Eye (tissue), 1 donor: ENCODE measurements around the gene CUEDC1.

ENCODE experiments used
- DNase-seq: peaks from one replicate; pipeline ENCODE4 v3.0.0-alpha.2; 2015

Gene CUEDC1

GRCh38 chr17:57874434-57875289 is 80.5 kb downstream of the CUEDC1 start:
- DNase-seq = peak; percentile 95

- no peak for DNase-seq
Measured at GRCh38 chr17:57874058-57874419, 81.2 kb downstream of the CUEDC1 start.

DNA sequence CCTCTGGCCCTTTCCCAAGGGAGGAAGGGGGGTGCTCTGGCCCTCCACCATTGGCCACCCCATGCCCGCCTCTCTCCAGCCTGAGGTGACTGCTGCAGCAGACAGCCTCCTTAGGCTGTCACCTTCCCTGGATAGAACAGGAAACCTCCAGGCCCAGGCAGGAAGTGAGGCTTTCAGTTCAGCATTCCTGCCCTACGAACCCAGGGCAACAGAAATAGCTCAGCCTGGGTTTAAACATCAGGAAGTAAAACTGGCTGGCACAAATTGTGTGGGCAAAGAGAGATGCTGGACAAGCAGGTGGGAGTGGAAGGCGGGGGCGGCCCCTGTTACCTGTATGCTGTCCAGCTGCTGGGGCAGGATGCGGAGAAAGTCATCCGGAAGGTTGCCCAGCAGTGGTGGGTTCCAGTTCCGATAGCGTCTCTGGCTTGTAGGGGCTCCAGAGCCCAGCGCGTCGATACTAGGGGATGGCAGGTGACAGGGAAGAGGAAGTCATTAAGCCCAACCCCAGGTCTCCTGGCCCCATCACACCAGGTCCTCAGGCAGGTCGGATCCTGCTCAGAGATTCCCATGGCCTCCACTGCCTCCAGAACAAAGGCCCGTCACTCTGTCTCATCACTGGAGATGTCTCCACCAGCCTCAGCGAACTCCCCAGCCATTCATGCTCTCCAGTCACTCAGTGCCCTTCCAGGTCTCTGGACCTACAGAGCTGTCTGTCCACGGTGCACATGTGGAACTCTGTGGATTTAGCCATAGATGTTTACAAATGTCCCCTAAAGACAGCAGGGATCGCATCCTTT is 81.8 kb downstream of the CUEDC1 start:
- no peak for DNase-seq

GRCh38 chr17:57872536-57872935 is 82.7 kb downstream of the CUEDC1 start:
- DNase-seq = no peak

DNA sequence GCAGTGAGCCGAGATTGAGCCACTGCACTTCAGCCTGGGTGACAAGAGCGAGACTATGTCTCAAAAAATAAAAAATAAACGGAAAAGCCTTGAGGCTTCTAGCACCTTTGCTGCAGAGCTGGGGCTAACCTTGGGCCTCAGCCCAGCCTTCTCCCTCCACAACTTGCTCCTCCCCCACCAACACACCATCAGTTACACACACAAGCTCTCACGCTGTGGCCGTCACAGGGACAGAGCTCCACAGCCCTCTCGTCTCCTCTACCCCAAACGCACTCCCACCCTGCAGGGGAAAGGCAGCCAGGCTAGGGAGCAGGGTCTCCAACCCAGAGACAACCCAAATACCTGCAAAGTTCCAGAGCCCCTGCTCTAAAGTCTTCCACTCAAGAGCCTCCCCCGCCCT is 83.3 kb downstream of the CUEDC1 start:
- DNase-seq = no peak

GRCh38 chr17:57871155-57871554 is 84.1 kb downstream of the CUEDC1 start:
- no peak for DNase-seq

DNA sequence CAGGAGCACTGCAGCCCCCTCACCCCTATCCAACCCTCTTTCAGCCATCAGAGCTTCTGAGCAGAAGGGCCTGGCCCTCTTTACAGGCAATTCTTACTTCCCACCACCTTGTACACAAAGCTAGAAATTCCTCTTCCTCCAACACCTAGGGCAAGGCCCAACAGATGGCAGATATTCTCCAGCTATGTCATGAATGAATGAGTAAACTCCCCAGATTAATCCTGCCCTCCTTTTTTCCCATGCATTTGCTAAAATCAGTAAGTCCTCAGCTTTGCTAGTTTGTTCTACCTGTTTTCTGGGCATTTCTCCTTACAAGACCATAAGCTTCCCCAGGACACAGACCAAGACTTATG is 85.0 kb downstream of the CUEDC1 start:
- DNase-seq = no peak

DNA sequence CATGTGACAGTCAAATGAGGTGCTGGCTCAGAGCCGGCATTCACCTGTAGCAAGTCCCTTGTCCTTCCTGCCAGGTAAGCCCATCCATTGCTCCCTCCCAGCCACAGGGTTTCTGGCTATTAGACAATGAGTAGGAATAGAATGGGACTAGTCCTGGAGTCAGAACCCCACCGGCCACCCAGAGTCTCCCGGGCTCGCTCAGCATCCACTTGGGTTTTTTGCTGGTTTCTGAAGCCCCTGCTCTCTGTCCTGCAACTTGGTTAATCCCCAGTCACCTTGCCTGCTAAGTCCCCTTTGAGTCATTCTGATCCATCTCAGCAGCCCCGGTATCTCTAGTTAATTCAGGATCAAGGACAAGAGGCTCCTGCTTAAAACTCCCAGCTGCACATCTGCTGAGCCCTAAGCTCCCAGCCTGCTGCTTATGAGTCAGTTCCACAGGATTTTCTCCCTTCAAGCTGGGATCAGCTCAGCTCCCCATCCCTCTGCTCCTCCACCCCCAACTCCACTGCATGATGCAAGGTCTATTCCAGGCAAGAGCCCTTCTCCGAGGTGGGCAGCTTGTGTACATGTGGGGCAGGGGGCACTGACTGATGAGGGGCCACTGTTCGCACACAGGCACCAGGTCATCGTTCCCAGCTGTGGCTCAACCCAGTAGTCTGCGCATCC is 85.5 kb downstream of the CUEDC1 start:
- no peak for DNase-seq

GRCh38 chr17:57868910-57869616 is 86.1 kb downstream of the CUEDC1 start:
- DNase-seq = no peak

DNA sequence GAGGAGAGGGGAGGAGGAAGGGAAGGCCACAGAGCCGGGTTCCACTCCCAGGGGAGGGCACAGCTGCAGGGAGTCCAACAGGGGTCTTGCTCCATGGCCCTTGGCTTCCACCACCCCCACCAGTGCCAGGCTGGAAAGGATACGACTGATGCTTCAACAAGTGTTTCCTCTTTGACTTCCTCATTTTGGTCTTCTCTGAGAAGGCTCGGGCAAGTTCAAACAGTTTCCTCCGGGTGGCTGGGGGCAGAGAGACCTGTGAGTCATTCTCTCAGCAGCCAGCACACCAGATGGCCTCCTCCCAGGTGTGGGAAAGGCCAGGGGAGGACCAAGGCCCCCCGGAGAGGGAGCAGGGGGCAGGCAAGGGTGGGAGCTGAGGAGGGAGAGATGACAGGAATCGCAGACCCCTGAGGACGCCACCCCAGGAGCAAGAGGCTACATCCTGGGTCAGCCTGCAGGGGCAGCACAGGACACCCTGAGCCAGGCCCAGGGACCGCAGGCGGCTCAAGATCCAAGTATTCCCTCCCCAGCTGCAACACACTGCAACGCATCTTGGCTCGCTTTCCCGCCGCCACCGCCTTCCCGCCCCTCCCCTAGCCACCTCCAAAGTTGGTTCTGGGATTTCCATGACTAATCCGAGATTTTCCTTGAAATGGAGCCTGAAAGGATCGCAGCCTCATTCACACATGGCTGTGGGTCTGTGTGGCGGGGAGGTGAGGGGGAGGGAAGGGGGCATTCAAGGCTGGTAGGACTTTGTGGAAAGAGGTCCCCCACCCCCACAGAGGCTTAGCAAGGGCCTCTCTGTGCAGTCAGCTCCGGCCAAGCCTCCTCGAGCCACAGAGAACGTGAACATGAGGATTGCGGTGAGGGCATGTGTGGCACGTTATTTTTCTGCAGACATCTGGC is 87.0 kb downstream of the CUEDC1 start:
- DNase-seq = peak; percentile 72

- no peak for DNase-seq
Measured at GRCh38 chr17:57867126-57867525, 88.1 kb downstream of the CUEDC1 start.

DNA sequence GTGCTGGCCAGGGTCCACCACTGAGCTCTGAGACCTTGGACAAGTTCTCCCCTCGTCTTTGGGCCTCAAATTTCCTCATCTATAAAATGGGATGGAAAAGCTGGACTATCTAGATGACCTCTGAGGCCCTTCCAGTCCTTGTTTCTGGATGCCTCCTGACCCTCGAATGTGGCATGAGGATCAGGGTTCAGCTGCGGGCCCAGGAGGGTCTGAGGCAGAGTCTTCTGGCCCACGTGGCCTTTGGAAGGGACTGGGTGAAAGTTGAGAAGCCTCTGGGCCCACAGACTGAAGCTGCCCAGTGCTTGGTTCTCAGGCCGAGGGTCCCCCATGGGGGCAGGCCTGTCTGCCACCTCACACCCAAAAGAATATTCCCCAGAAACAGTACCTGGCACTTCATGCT is 88.5 kb downstream of the CUEDC1 start:
- no peak for DNase-seq

DNA sequence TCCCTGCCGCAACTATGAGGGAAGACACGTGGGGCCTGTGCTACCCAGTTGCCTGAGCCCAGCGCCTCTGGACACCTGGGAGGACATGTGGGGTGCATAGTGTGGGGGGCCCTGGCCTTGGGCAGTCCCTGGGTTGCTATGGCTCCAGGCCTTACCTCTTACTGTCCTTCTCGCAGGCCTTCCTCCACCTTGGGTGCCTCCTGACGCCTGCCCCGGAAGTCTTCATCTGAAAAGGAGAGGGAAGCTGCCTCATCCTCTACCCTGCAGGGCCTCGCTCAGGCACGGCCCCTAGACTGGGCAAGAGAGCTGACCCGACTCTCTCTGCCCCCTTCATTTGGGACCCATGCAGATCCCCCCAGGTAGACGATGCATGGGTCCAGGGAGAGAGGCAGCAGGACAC is 88.9 kb downstream of the CUEDC1 start:
- DNase-seq = no peak

DNA sequence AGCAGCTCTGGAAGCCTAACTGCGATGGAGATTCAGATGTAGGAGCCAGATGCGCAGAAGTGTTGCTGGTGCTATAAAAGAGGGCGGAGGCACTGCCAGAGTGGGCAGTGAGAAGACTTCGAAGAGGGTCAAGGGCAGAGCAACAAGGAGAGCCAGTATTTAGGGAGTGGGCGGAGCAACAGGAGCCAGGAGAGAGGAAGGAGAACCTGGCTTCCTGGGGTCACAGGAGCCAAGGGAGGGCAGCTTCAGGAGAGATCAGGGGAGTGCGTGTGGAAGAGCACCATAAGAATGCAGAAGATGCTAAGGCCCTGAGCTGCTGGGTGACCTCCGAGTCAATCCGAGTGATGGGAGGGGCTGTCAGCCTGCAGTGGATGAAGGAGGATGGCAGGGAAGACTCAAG is 90.9 kb downstream of the CUEDC1 start:
- no peak for DNase-seq

- DNase-seq = no peak
Measured at GRCh38 chr17:57862694-57863667, 92.2 kb downstream of the CUEDC1 start.

DNA sequence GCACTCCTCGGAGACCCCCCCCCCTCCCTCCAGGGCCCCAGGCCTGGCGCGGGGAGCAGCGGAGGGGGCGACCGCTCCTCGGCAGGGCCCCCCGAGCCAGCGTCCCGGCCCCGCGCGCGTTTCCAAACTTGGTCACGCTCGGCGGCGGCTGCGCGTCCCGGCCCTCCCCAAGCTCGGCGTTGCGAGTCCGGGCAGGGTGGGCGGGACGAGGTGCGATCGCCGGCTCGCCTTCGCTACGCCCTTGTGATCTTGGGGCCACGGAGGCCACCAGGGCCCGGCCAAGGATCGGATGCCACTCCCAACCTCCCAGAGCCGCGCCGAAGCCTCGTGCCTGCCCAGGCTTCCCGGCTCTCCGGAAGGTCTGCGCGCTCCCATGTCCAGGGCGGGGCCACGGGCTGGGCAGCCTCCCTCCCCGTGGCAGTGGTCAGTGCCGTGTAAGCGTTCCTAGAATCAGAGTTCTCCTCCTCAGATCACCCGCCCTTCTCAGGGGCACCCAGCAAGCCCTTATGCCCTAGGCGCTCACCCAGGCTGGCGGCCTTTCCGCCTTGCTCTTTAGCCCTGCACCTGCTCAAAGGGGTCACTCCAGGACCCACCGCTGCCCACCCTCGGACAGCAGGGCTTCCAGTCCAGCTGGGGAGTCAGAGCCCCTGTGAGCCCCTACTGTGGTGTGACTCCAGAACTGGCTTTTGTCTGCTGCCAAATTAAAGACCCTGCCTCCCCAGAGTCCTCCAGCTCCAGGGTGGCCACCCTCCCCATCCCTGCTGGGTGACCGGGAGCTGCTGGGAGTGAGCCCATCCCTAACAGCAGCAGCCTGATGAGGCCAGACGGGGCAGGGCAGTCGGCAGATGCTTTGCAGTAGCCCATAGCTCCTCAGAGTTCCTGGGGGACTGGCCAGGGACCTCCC is 93.2 kb downstream of the CUEDC1 start:
- DNase-seq = peak; percentile 63

GRCh38 chr17:57861000-57861789 is 94.0 kb downstream of the CUEDC1 start:
- DNase-seq = peak; percentile 70

GRCh38 chr17:57860414-57860999 is 94.7 kb downstream of the CUEDC1 start:
- no peak for DNase-seq
